Measurements from ENCODE around the gene GNB1.
"Not testable (repeated sequence)": the region's sequence is repeated elsewhere in the genome, so short reads cannot be mapped to it uniquely, and the experiment has no call there.

GNB1 gene

DNA sequence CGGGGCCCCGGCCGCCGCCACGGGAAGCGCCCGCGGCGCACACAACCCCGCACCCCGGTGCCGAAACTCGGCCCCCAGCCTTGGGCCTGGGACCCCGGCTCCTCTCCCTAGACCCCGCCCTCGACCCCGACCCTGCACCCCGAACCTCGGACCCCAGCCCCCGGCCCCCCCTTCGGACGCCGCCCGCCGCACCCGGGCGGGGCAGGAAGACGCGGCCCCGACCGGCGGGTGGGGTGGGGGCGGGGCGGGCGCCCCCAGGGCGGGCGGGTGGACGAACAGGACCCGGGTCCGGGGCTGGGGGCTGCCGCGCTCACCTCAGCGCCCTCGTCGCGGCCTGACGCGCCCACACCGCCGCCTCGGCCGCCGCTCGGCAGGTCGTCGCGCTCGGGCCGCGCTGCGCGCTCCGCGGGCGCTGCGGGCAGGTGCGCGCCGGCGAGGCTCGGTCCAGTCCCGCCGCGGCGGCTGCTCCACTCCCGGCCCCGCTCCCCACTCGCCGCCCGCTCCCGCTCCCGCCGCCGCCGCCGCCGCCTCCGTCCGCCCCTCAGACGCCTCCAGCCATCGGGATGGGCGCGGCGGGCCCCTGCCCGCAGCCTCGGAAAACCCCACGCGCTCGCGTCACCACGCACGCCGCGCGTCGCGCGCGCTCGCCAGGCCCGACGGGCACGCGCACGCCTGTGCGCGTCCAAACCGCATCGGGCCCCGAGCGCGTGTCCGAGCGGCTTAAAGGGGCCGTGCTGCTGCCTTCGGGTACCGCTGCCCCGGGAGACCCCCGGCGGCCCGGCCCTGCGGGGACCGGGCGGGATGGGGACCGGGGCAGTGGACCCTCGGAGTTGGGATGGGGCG, at the start of gene GNB1:
TSS of gene GNB1 (minus strand) at position 582 of the 843 bp plus-strand sequence. CDS start 65,634 bp downstream, outside the sequence.
- peak; percentile 85 for DNase-seq

DNA sequence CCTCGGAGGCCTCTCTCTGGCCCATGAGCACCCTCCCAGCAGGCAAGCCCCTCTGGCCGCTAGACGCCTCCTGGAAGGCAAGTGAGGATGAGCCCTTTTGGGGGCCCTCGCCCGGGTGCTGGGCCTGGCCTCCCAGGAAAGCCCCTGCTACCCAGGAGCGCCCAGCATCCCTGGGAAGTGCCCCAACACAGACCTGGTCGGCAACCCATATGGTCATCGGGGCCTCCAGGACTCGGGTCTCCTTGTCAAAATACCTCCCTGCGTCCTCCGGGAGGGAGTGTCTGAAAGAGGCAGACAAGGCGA, 49.2 kb upstream of the GNB1 start:
- no peak for DNase-seq

DNA sequence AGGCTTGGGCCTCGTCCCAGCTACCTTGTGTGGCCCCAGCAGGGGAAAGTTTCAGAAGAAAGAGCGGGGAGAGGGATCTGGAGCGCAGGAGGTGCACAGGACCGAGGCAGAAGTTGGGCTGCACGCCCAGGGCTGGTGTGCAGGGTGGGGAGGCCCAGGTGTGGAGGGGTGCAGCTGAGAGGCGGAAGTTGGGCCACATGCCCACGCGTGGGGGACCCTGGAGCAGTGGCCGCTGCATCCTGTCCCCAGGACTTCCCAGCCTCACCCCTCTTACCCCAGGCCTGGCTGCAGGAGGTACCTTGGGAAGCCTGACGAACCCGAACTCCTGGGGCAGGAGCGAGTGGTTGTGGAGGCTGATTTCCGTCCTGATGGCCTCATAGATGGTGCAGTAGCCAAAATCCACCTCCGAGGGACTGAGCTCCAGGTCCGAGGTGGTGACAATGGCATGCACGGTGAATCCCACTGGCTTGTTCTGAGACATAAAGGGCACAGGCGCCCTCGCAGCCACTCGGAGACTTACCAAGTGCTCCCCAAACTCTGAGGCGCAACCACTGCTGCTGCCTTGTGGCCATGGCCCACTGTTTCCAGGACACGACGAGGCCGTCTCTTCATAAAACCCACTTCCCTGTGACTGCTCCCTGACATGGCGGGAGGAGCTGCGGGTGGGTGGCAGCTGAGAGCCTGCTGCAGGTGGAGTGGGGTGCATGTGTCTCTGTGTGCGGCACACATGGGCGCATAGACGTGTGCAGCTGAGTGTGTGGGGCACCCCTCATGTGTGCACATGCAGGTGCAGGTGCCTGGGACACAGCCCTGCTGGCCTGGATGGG, 48.6 kb upstream of the GNB1 start:
- DNase-seq = no peak

- DNase-seq = no peak
Measured at GRCh38 chr1:1938613-1939295, 47.9 kb upstream of the GNB1 start.

DNA sequence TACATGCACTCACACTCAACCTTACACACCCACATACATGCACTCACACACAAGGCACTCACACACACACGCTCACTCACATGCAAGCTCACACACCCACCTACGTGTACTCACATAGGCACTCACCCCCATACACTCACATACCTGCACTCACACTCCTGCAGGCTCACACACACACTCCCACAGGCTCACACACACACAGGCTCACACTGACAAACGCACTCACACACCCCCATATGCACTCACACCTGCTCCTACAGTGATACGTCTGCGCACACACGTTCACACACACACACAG, 47.3 kb upstream of the GNB1 start:
- no peak for DNase-seq

GRCh38 chr1:1937549-1938275, 46.8 kb upstream of the GNB1 start:
- DNase-seq = no peak

DNA sequence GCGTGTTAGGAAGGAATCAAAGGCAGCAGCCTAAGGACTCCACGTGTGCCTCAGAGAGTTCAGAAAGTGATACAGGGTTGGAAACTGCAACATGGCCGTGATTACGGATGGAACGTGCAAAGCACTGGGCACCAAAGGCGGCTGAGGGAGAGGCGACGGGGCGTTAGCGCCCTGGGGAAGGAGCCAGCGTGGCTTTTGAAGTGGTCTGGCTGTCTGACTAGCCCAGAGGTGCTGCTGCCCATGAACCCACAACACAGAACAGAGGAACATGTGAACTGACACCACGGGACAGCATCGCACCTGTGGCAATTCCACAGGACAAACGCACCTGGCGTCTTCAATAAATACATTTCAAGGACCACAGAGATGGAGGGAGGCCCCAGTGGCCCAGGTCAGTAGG, 46.2 kb upstream of the GNB1 start:
- DNase-seq = no peak

GRCh38 chr1:1934848-1935247, 44.0 kb upstream of the GNB1 start:
- DNase-seq = not testable (repeated sequence)

- DNase-seq = no peak
Measured at GRCh38 chr1:1929639-1930545, 39.0 kb upstream of the GNB1 start.

GRCh38 chr1:1929102-1929638, 38.3 kb upstream of the GNB1 start:
- DNase-seq = no peak

GRCh38 chr1:1928231-1929101, 37.6 kb upstream of the GNB1 start:
- DNase-seq = no peak

DNA sequence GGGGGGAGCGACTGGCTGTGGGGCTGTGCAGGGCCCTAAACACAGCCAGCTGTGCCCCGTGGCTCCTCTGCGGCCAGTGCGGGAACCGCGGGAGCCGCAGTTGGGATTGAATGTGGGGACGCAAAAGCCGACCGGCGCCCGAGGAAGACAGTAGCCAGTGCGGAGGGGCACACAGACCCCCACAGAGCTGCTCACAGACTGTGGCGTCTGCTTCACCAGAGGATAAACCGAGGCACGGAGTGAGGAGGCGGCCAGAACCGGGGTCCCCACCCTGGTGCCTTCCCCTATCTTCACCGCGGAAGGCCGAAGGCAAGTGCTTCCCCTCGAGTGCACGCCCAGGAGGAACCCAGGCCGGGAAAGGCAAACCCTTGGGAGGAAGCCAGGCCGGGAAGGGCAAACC, 36.9 kb upstream of the GNB1 start:
- DNase-seq = no peak

- no peak for DNase-seq
Measured at GRCh38 chr1:1926886-1927660, 36.2 kb upstream of the GNB1 start.

DNA sequence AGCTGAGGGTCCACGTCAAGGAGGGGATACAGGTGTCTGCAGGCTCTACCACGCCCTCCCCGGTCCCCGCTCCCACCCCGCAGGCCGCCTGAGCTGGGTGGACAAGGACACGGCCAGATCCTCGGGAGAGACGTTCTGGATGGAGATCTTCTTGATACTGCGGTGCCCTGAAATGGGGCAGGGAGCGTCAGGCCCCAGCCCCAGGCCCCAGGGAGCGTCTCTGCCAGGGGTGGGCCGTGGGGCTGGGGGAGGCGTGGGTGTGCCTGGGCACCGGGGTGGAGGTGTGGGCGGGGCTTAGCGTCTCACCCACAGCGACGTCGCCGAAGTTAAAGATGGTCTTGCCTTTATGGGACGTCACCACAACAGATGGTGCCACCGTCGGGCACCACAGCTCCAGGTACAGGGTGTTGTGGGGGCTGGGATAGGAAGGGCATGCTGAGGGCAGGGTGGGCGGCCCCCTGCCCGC, 35.5 kb upstream of the GNB1 start:
- DNase-seq = no peak

DNA sequence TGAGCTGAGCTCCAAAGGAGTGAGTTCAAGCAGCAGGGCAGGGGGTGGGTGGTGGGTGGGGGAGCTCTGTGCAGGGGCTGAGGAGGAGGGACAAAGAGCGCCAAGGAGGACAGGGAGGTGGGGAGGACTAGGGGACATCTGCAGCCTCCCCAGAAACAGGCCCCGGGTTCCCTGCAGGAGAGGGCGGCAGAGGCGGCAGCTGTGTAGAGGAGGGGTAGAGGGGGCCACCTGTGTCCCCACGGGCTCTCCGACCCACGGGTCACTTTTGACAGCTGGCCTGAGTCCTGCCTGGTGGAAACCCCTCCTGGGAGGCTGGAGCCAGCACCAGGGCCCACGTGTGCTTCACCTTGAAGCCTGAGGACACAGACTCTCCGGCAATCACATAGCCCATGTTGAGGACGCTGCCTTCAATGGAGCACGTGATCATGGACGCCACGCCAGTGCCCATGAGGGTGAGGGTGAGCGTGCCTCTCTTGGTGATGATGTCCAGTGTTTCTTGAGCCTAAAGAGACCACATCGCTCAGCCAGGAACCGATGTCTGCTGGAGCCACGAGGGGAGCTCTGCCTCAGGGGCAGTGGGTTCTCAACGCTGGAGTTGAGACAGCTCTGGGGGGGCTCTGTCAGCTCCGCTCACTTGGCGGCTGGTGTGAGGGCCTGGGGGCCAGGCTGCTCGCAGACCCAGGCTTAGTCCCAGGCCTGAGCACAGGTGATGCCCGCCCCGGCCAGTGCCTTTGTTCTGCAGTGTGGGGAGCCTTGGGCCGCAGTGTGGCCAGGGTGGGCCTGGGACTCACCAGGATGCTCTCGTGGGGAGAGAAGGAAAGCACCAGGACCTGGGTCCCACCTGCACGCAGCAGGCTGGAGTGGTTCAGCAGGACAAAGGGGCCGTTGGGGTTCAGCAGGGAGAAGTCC, 34.8 kb upstream of the GNB1 start:
- no peak for DNase-seq

GRCh38 chr1:1924849-1925248, 34.0 kb upstream of the GNB1 start:
- DNase-seq = no peak

DNA sequence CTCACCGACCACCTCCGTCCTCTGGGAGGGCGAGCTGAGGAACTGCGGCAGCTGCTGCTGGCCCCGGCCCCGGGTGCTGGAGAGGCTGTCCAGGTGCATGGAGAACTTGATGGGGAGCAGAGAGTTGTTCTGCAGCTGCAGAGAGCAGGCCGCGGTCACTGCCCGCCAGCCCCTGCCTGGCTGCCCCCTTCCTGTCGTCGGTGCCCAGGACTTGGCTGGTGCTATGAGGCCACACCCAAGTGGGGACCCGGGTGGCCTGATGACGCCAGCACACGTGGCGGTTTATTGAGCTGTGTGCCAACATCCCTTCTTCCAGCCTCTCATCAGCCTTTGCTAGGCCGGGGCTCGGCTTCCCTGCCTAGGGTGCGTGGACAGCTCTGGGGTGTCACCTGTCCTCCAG, 33.5 kb upstream of the GNB1 start:
- DNase-seq = no peak

DNA sequence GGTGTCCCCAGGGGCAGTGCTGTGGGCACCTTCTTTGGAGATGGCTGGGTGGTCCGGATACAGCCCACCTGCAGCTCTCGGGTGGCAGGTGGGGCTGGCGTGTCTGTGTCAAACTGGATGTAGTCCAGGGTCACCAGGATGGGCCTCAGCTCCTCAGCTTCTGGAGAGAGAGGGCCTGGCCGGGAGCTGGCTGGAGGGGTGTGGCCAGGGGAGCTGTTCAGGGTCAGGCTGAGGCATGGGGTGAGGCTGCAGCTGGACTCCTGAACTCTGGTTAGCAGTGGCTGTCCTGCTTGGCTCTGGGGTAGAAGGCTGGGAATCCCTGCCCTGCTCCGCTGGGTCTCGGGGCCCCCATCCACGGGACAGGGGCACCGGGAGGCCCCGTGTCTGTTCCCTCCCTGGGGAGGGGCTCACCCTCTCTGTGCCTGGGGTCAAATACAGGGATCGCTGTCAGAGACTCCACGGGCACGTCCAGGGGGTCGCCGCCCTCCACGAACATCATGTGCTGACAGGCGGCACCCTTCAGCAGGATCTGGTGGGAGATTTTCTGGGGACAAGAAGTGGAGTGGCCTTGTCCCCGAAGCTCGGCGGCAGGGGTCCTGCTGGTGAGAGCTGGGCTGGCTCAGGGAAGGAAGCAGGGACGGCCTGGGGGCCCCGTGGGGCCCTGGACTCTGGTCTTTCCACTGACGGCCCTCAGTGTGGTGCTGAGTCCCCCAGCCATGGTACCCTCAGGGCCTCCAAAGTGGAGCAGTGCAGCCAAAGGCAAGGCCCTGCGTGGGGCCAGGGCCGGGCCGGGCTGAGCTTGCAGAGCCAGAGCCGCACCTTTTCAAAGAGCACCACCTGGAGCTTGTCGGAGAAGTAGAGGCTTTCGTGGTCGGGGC, 32.3 kb upstream of the GNB1 start:
- DNase-seq = no peak
